Trophoblast cell (in vitro differentiated cells and primary cell): ENCODE data around the gene VOPP1.
"Not testable (repeated sequence)": the region's sequence is repeated elsewhere in the genome, so short reads cannot be mapped to it uniquely, and the experiment has no call there.

ENCODE experiments used
- DNase-seq, 2 donors: peaks; one replicate each; pipeline ENCODE4 v3.0.0-alpha.2; 2016
- H2AFZ ChIP-seq: 2 replicates; pipeline ENCODE4 v1.6.1; 2013; ENCODE audit warnings: low read length, moderate library complexity, mild to moderate bottlenecking; ENCODE audit not compliant: insufficient read depth, poor library complexity
- H2AK5ac ChIP-seq: 2 replicates; pipeline ENCODE4 v1.6.1; 2013; ENCODE audit warnings: mild to moderate bottlenecking, low read length
- H2BK120ac ChIP-seq: 2 replicates; pipeline ENCODE4 v1.6.1; 2013; ENCODE audit warnings: low read length, mild to moderate bottlenecking, moderate library complexity; ENCODE audit not compliant: insufficient read depth, poor library complexity
- H2BK12ac ChIP-seq: 2 replicates; pipeline ENCODE4 v1.6.1; 2013; ENCODE audit warnings: mild to moderate bottlenecking, low read length, moderate library complexity
- H2BK5ac ChIP-seq: 2 replicates; pipeline ENCODE4 v1.6.1; 2013; ENCODE audit warnings: low read length, low read depth, moderate library complexity, mild to moderate bottlenecking; ENCODE audit not compliant: poor library complexity
- H3K14ac ChIP-seq: 2 replicates; pipeline ENCODE4 v1.6.1; 2013; ENCODE audit warnings: mild to moderate bottlenecking, low read length
- H3K18ac ChIP-seq: 2 replicates; pipeline ENCODE4 v1.6.1; 2013; ENCODE audit warnings: mild to moderate bottlenecking, low read length
- H3K23ac ChIP-seq: 2 replicates; pipeline ENCODE4 v1.6.1; 2013; ENCODE audit warnings: low read length
- H3K27ac ChIP-seq: 2 replicates; pipeline ENCODE4 v1.5.1; 2013; ENCODE audit warnings: low read depth, mild to moderate bottlenecking, inconsistent platforms, low read length, moderate library complexity
- H3K27me3 ChIP-seq: 2 replicates; pipeline ENCODE4 v1.6.1; 2013; ENCODE audit warnings: inconsistent platforms, mild to moderate bottlenecking, low read length, moderate library complexity; ENCODE audit not compliant: insufficient read depth
- H3K36me3 ChIP-seq, 2 experiments: 1 replicate in 1 of 2; 2 replicates in 1 of 2; pipeline ENCODE4 v1.6.1; 2013; ENCODE audit warnings: low read length in 2 of 2, mild to moderate bottlenecking in 2 of 2, moderate library complexity in 1 of 2; ENCODE audit not compliant: insufficient read depth in 2 of 2, control insufficient read depth in 1 of 2
- H3K4ac ChIP-seq: 2 replicates; pipeline ENCODE4 v1.6.1; 2013; ENCODE audit warnings: low read depth, mild to moderate bottlenecking, low read length, moderate library complexity
- H3K4me1 ChIP-seq, 2 experiments: 1 replicate in 1 of 2; 2 replicates in 1 of 2; pipeline ENCODE4 v1.6.1; 2013; ENCODE audit warnings: low read length in 2 of 2, mild to moderate bottlenecking in 2 of 2, moderate library complexity in 1 of 2; ENCODE audit not compliant: insufficient read depth in 2 of 2, control insufficient read depth in 1 of 2
- H3K4me2 ChIP-seq: 2 replicates; pipeline ENCODE4 v1.6.1; 2013; ENCODE audit warnings: inconsistent platforms, mild to moderate bottlenecking, low read length, moderate library complexity
- H3K4me3 ChIP-seq: 2 replicates; pipeline ENCODE4 v1.5.1; 2013; ENCODE audit warnings: mild to moderate bottlenecking, low read depth, low read length, inconsistent platforms
- H3K79me1 ChIP-seq: one replicate; pipeline ENCODE4 v1.6.1; 2013; ENCODE audit warnings: low read length
- H3K79me2 ChIP-seq: 2 replicates; pipeline ENCODE4 v1.6.1; 2013; ENCODE audit warnings: low read length, mild to moderate bottlenecking; ENCODE audit not compliant: control insufficient read depth, insufficient read depth, poor library complexity
- H3K9ac ChIP-seq: 2 replicates; pipeline ENCODE4 v1.6.1; 2013; ENCODE audit warnings: mild to moderate bottlenecking, low read length
- H3K9me3 ChIP-seq: 2 replicates; pipeline ENCODE4 v1.6.1; 2013; ENCODE audit warnings: low read depth, mild to moderate bottlenecking, control low read depth, inconsistent platforms, low read length; ENCODE audit not compliant: insufficient read depth
- H4K12ac ChIP-seq: 2 replicates; pipeline ENCODE4 v1.6.1; 2013; ENCODE audit warnings: low read depth, mild to moderate bottlenecking, low read length, moderate library complexity
- H4K8ac ChIP-seq: 2 replicates; pipeline ENCODE4 v1.6.1; 2013; ENCODE audit warnings: low read depth, mild to moderate bottlenecking, low read length, moderate library complexity
- H4K91ac ChIP-seq: one replicate; pipeline ENCODE4 v1.6.1; 2013; ENCODE audit warnings: low read depth, mild to moderate bottlenecking, low read length, moderate library complexity
- WGBS: extraction: QIAGEN DNeasy Blood & Tissue Kit; methylation state at CpG from one replicate; pipeline ENCODE4 v1.1.7; 2013; ENCODE audit warnings: missing lambda C conversion rate; ENCODE audit not compliant: insufficient read length, insufficient coverage; ENCODE audit errors: extremely low coverage; 5-methylcytosine and 5-hydroxymethylcytosine counted together

Gene VOPP1

DNA sequence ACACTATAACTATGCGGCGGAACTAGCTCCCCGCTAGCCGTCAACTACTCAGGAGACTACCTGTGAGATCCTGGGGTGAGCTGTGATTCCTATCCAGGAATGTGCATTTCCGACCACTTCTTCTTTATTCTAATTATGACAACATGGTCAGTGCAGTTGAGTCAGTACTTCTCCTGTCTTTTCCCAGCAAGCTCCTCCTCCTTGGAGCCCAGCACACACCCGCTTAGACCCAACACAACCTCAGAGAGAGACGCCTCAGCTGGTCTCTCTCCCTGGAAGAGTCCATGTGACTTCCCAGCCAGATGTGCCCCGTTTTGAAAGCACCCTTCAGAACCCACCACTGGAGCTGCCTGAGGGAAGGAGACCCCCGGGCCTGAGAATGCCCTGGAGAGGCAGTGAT, 100.7 kb downstream of the VOPP1 start:
- not testable (repeated sequence) for H3K4ac ChIP-seq, H2AK5ac ChIP-seq, H2BK5ac ChIP-seq, H3K23ac ChIP-seq, H3K14ac ChIP-seq, H4K91ac ChIP-seq, H3K9me3 ChIP-seq, H3K4me1 ChIP-seq, H3K79me1 ChIP-seq, H2AFZ ChIP-seq, H3K9ac ChIP-seq, DNase-seq, H4K8ac ChIP-seq, H3K36me3 ChIP-seq, H3K4me2 ChIP-seq, H2BK120ac ChIP-seq, H2BK12ac ChIP-seq, H3K27ac ChIP-seq, H3K27me3 ChIP-seq, H4K12ac ChIP-seq, H3K18ac ChIP-seq, H3K79me2 ChIP-seq, H3K4me3 ChIP-seq
- no CpG with 5 or more reads among the region's 9 CpGs for WGBS

DNA sequence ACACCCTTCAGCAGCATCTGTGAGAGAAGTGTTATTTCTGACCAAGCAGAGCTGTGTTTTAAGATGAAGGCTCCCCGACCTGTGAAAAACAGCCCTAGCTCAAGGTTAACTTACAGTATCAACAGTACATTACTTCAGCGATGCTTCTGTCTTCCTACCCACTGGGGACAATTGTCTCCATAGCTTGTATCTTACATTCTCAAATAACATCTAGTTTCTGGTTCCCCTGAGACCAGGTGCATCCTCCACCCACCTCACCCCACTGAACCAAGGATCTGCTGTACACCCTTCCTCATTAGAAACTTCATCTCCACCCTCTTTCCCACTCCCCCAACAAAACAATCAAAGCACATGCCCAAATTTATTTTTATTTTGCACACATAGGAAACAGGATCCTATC, 102.0 kb downstream of the VOPP1 start:
- Histone ChIP-seq H3K79me1 (no peaks in the 10 kb centered on the region), H3K9me3 (no peaks in the 10 kb centered on the region), H3K4me3 (no peak overlapping the region), H3K4ac (no peak overlapping the region), H3K18ac (no peak overlapping the region), H2BK12ac (no peak overlapping the region), H4K91ac (no peak overlapping the region), H3K23ac (no peak overlapping the region), H3K4me2 (no peak overlapping the region), H4K8ac (no peak overlapping the region), H3K27ac (no peak overlapping the region), H2AK5ac (no peak overlapping the region), H3K79me2 (no peaks in the 10 kb centered on the region), H3K14ac (no peak overlapping the region), H3K36me3 (peaks cover 0 to 4% of the 10 kb centered on the region in 2 experiments), H2BK5ac (no peak overlapping the region), H2AFZ (no peak overlapping the region), H3K27me3 (no peaks in the 10 kb centered on the region), H4K12ac (no peak overlapping the region), H3K4me1 (peaks cover 0 to 2% of the 10 kb centered on the region in 2 experiments), H3K9ac (no peak overlapping the region), H2BK120ac (no peak overlapping the region)
- DNase-seq, result no peak
- WGBS, result no CpG with 5 or more reads among the region's 2 CpGs

DNA sequence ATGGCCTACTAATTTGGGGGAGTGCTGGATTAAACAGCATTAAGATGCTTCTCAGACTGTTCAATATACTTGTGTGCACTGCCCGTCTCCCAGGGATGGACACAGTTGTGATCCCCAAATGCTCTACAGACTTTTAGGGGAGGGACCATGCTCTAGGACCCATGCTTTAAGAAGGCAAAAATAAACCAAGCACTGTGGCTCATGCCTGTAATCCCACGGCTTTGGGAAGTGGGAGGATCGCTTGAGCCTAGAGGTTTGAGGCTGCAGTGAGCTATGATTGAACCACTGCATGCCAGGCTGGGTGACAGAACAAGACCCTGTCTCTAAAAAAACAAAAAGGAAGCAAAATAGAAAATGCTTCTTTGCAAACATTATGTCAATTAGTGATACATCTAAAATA, 102.6 kb downstream of the VOPP1 start:
- H3K79me1 ChIP-seq, result no peaks in the 10 kb centered on the region
- no peak for DNase-seq
- no peak overlapping the region for H3K9ac ChIP-seq
- no peak overlapping the region for H3K4ac ChIP-seq
- H4K91ac ChIP-seq, result no peak overlapping the region
- no peak overlapping the region for H2BK12ac ChIP-seq
- no peak overlapping the region for H4K8ac ChIP-seq
- H3K9me3 ChIP-seq, result peaks cover 1% of the 10 kb centered on the region
- H2AFZ ChIP-seq, result no peak overlapping the region
- H3K23ac ChIP-seq, result no peak overlapping the region
- no peaks in the 10 kb centered on the region for H3K27me3 ChIP-seq
- no peak overlapping the region for H3K4me2 ChIP-seq
- no peak overlapping the region for H2BK120ac ChIP-seq
- H3K4me1 ChIP-seq, result peaks cover 0 to 2% of the 10 kb centered on the region in 2 experiments
- H3K27ac ChIP-seq, result no peak overlapping the region
- H2AK5ac ChIP-seq, result no peak overlapping the region
- H2BK5ac ChIP-seq, result no peak overlapping the region
- H3K79me2 ChIP-seq, result no peaks in the 10 kb centered on the region
- no CpG with 5 or more reads among the region's 3 CpGs for WGBS
- no peak overlapping the region for H3K14ac ChIP-seq
- peaks cover 2 to 6% of the 10 kb centered on the region in 2 experiments for H3K36me3 ChIP-seq
- H3K18ac ChIP-seq, result no peak overlapping the region
- H3K4me3 ChIP-seq, result no peak overlapping the region
- H4K12ac ChIP-seq, result no peak overlapping the region

DNA sequence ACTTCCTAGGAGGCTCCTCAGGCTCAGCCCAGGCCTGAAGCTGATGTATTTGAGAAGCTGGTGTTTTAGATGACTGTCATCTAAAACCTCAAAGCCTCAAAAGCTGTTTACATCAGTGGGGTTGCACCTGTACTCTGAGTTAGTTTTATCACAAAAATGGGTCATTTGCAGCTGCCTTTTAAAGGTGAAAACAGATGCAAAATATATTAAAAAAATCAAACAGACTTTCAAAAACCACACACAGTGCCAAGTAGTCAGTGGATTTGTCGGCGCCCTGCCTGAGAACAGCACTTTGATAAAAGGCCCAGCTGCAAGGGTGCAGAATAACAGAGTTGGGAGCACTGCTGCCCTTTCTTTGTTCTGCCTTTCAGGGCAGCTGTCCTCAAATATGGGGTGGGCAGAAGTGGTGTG, 103.0 kb downstream of the VOPP1 start:
- no peaks in the 10 kb centered on the region for H3K27me3 ChIP-seq
- H3K14ac ChIP-seq, result no peak overlapping the region
- no peak overlapping the region for H3K27ac ChIP-seq
- no peak overlapping the region for H2BK120ac ChIP-seq
- H2AFZ ChIP-seq, result no peak overlapping the region
- peaks cover 5 to 8% of the 10 kb centered on the region in 2 experiments for H3K36me3 ChIP-seq
- no peak overlapping the region for H2AK5ac ChIP-seq
- H3K4me1 ChIP-seq, result peaks cover 0 to 2% of the 10 kb centered on the region in 2 experiments
- no peak for DNase-seq
- no CpG with 5 or more reads among the region's 2 CpGs for WGBS
- no peak overlapping the region for H3K9ac ChIP-seq
- H3K79me2 ChIP-seq, result no peaks in the 10 kb centered on the region
- no peak overlapping the region for H4K12ac ChIP-seq
- no peak overlapping the region for H4K8ac ChIP-seq
- H3K4me3 ChIP-seq, result no peak overlapping the region
- no peak overlapping the region for H4K91ac ChIP-seq
- H2BK5ac ChIP-seq, result no peak overlapping the region
- H3K4ac ChIP-seq, result no peak overlapping the region
- no peaks in the 10 kb centered on the region for H3K79me1 ChIP-seq
- H3K18ac ChIP-seq, result no peak overlapping the region
- H3K4me2 ChIP-seq, result no peak overlapping the region
- H3K23ac ChIP-seq, result no peak overlapping the region
- no peak overlapping the region for H2BK12ac ChIP-seq
- peaks cover 3% of the 10 kb centered on the region for H3K9me3 ChIP-seq
